GM06990 (cell line): ENCODE data around the gene ICE2.

Experiments
- DNase-seq: peaks from one replicate; pipeline ENCODE4 v3.0.0-alpha.2; 2011; ENCODE audit not compliant: insufficient read length; ENCODE audit errors: extremely low read depth
- H3K27me3 ChIP-seq: replicated peaks from 2 replicates; pipeline ENCODE4 v1.6.0; 2011; ENCODE audit warnings: low read length; ENCODE audit not compliant: control insufficient read depth, insufficient read depth
- H3K36me3 ChIP-seq: 2 replicates; pipeline ENCODE4 v1.5.1; 2011; ENCODE audit warnings: low read length; ENCODE audit not compliant: control insufficient read depth, insufficient read depth
- H3K4me3 ChIP-seq: replicated peaks from 2 replicates; pipeline ENCODE4 v1.5.1; 2011; ENCODE audit warnings: low read depth, mild to moderate bottlenecking, control low read depth, low read length
- CTCF ChIP-seq: IDR thresholded peaks from 2 replicates; pipeline ENCODE4 v1.5.1; 2011; ENCODE audit warnings: low read length, control low read depth, mild to moderate bottlenecking, inconsistent platforms; ENCODE audit not compliant: insufficient read depth, poor library complexity, severe bottlenecking

Gene ICE2

GRCh38 chr15:60372227-60372626 lies 106.7 kb downstream of the ICE2 start:
- no peak for DNase-seq
- H3K4me3 ChIP-seq, result no peak overlapping the region
- H3K27me3 ChIP-seq, result no peaks in the 10 kb centered on the region
- peaks cover 13% of the 10 kb centered on the region for H3K36me3 ChIP-seq
- TF ChIP-seq CTCF, result no peak

- no peak for DNase-seq
- Histone ChIP-seq H3K4me3 (no peak overlapping the region), H3K36me3 (peaks cover 8% of the 10 kb centered on the region), H3K27me3 (no peaks in the 10 kb centered on the region)
- no peak for TF ChIP-seq CTCF
Observed at GRCh38 chr15:60371175-60372051, 107.5 kb downstream of the ICE2 start.

DNA sequence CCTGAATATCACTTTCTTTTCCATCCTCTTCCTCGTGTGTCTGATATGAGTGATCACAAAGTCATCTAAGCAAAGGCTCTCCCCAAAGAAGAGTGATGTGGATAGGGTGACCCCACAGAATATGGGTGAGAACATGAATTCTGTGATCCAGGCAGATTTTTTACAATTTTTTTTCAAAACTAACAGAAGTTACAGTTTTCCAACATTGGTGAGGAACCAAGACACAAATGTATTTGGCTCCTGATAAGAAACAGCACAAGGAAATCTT lies 108.1 kb downstream of the ICE2 start:
- H3K27me3 ChIP-seq, result no peaks in the 10 kb centered on the region
- H3K36me3 ChIP-seq, result peaks cover 7% of the 10 kb centered on the region
- no peak for TF ChIP-seq CTCF
- no peak overlapping the region for H3K4me3 ChIP-seq
- no peak for DNase-seq

- no peak for TF ChIP-seq CTCF
- H3K27me3 ChIP-seq, result no peaks in the 10 kb centered on the region
- no peak for DNase-seq
- H3K4me3 ChIP-seq, result no peak overlapping the region
- H3K36me3 ChIP-seq, result peaks cover 6% of the 10 kb centered on the region
Observed at GRCh38 chr15:60370105-60370868, 108.7 kb downstream of the ICE2 start.

- H3K27me3 ChIP-seq, result no peaks in the 10 kb centered on the region
- H3K4me3 ChIP-seq, result no peak overlapping the region
- DNase-seq, result no peak
- H3K36me3 ChIP-seq, result peaks cover 6% of the 10 kb centered on the region
- no peak for TF ChIP-seq CTCF
Observed at GRCh38 chr15:60369696-60370095, 109.2 kb downstream of the ICE2 start.
